Embryonic facial prominence (tissue), 1 donor: Measurements from ENCODE around the gene HAUS7.
A peak's percentile ranks its signal among the peaks of the same experiment; 100 is the strongest.

Source experiments
- DNase-seq: peaks from one replicate; pipeline ENCODE4 v3.0.0-alpha.2; 2016; ENCODE audit errors: extremely low spot score

Gene HAUS7

GRCh38 chrX:153477364-153477857 is 7.0 kb upstream of the HAUS7 start:
- DNase-seq: no peak

- peak; percentile 22 for DNase-seq
Measured at GRCh38 chrX:153476666-153477363, 6.4 kb upstream of the HAUS7 start.

GRCh38 chrX:153475751-153476281 is 5.4 kb upstream of the HAUS7 start:
- DNase-seq: no peak

- DNase-seq: peak; percentile 6
Measured at GRCh38 chrX:153475271-153475670, 4.9 kb upstream of the HAUS7 start.

- DNase-seq: peak; percentile 32
Measured at GRCh38 chrX:153474718-153475117, 4.3 kb upstream of the HAUS7 start.

- DNase-seq: no peak
Measured at GRCh38 chrX:153474266-153474665, 3.9 kb upstream of the HAUS7 start.

GRCh38 chrX:153473126-153473525 is 2.8 kb upstream of the HAUS7 start:
- DNase-seq: no peak

- no peak for DNase-seq
Measured at GRCh38 chrX:153471663-153472280, 1.4 kb upstream of the HAUS7 start.

- no peak for DNase-seq
Measured at GRCh38 chrX:153469811-153470410, 465 bp downstream of the HAUS7 start.

GRCh38 chrX:153468008-153468580 is 2.3 kb downstream of the HAUS7 start:
- DNase-seq: no peak

- no peak for DNase-seq
Measured at GRCh38 chrX:153465691-153466380, 4.5 kb downstream of the HAUS7 start.

- no peak for DNase-seq
Measured at GRCh38 chrX:153464116-153464515, 6.3 kb downstream of the HAUS7 start.

- no peak for DNase-seq
Measured at GRCh38 chrX:153463556-153463955, 6.8 kb downstream of the HAUS7 start.

GRCh38 chrX:153463031-153463430 is 7.3 kb downstream of the HAUS7 start:
- DNase-seq: no peak

- no peak for DNase-seq
Measured at GRCh38 chrX:153462291-153462690, 8.1 kb downstream of the HAUS7 start.

GRCh38 chrX:153460826-153461225 is 9.6 kb downstream of the HAUS7 start:
- DNase-seq: no peak

GRCh38 chrX:153459986-153460385 is 10.4 kb downstream of the HAUS7 start:
- DNase-seq: no peak

- no peak for DNase-seq
Measured at GRCh38 chrX:153458476-153458875, 11.9 kb downstream of the HAUS7 start.

GRCh38 chrX:153457827-153458466 is 12.4 kb downstream of the HAUS7 start:
- DNase-seq: no peak

- no peak for DNase-seq
Measured at GRCh38 chrX:153457136-153457825, 13.1 kb downstream of the HAUS7 start.

- no peak for DNase-seq
Measured at GRCh38 chrX:153456704-153457103, 13.7 kb downstream of the HAUS7 start.
